CD4-positive, alpha-beta T cell (primary cell): ENCODE results near the gene NCK2. TPM values are rescaled to one million over a fixed set of nuclear protein-coding genes. Genes with fewer than 3 reads are reported as not detected.
A peak's percentile ranks its signal among the peaks of the same experiment; 100 is the strongest.
"Not testable (repeated sequence)": the region's sequence is repeated elsewhere in the genome, so short reads cannot be mapped to it uniquely, and the experiment has no call there.

ENCODE experiments used
- ATAC-seq: fragments of 200-7000 bp; cut with Tn5 transposase; one replicate; pipeline ENCODE4 v1.10.0; 2022; ENCODE audit warnings: mild to moderate bottlenecking; ENCODE audit not compliant: poor library complexity
- CTCF ChIA-PET: fragments of 350-600 bp; sonication (Branson Sonifier 250); formaldehyde crosslinking; loops from one replicate; lab custom pipeline; 2021; ENCODE audit warnings: antibody characterized with exemption, inconsistent platforms; lab: Charles Lee
- POLR2A ChIA-PET: fragments of 350-600 bp; sonication (Branson Sonifier 250); formaldehyde crosslinking; loops from one replicate; lab custom pipeline; 2021; ENCODE audit warnings: antibody characterized with exemption, inconsistent platforms; lab: Charles Lee
- DNase-seq, 14 experiments: peaks; one replicate each; pipeline ENCODE4 v3.0.0-alpha.2; 2013 to 2020; ENCODE audit warnings: mixed read lengths in 2 of 14
- H3K27ac ChIP-seq, 2 donors: one replicate each; pipeline versions ENCODE4 v1.5.1 to v1.7.0; 2013; ENCODE audit warnings: low read length in 2 of 2, low read depth in 1 of 2, mild to moderate bottlenecking in 1 of 2
- H3K27me3 ChIP-seq, 2 experiments: 1 replicate in 1 of 2; 2 replicates in 1 of 2; pipeline versions ENCODE4 v1.6.1 to v1.7.0; 2013; ENCODE audit warnings: low read length in 2 of 2, control low read depth in 1 of 2, mild to moderate bottlenecking in 1 of 2, moderate library complexity in 1 of 2; ENCODE audit not compliant: insufficient read depth in 2 of 2, control insufficient read depth in 1 of 2
- H3K36me3 ChIP-seq: one replicate; pipeline ENCODE4 v1.6.1; 2013; ENCODE audit warnings: low read length, control low read depth; ENCODE audit not compliant: insufficient read depth
- H3K4me1 ChIP-seq: one replicate; pipeline ENCODE4 v1.6.1; 2013; ENCODE audit warnings: low read length, control low read depth; ENCODE audit not compliant: insufficient read depth
- H3K4me3 ChIP-seq: one replicate; pipeline ENCODE4 v1.5.1; 2013; ENCODE audit warnings: mild to moderate bottlenecking, low read length, moderate library complexity
- H3K9me3 ChIP-seq, 2 experiments: 1 replicate in 1 of 2; 2 replicates in 1 of 2; pipeline versions ENCODE4 v1.6.1 to v1.7.0; 2013; ENCODE audit warnings: low read length in 2 of 2, mild to moderate bottlenecking in 2 of 2, control low read depth in 1 of 2, moderate library complexity in 1 of 2; ENCODE audit not compliant: control insufficient read depth in 1 of 2, insufficient read depth in 1 of 2
- H3K27ac Mint-ChIP-seq: one replicate; pipeline ENCODE4 v1.8.0; 2020; ENCODE audit warnings: mixed read lengths
- H3K27me3 Mint-ChIP-seq: one replicate; pipeline ENCODE4 v1.8.0; 2021; ENCODE audit warnings: mixed read lengths
- H3K36me3 Mint-ChIP-seq: one replicate; pipeline ENCODE4 v1.8.0; 2021; ENCODE audit warnings: low read depth, mixed read lengths
- H3K4me1 Mint-ChIP-seq: one replicate; pipeline ENCODE4 v1.8.0; 2021; ENCODE audit warnings: low read depth, mixed read lengths
- H3K4me3 Mint-ChIP-seq: one replicate; pipeline ENCODE4 v1.8.0; 2020; ENCODE audit warnings: mild to moderate bottlenecking, mixed read lengths
- H3K9me3 Mint-ChIP-seq: one replicate; pipeline ENCODE4 v1.8.0; 2020; ENCODE audit warnings: mixed read lengths
- CTCF ChIP-seq: fragments of 200-600 bp; IDR thresholded peaks from one replicate; pipeline ENCODE4 v1.8.0; 2022; ENCODE audit warnings: antibody characterized with exemption, mild to moderate bottlenecking
- intact Hi-C, 2 experiments: fragments of 100-400 bp; cut with DNase I in 1 of 2; cut with micrococcal nuclease in 1 of 2; formaldehyde crosslinking; loops; one replicate each; pipeline versions ENCODE4 v1.15.1 to v1.9.0; 2023 to 2025; cut with DNase I, micrococcal nuclease
- total RNA-seq, 174 experiments: library from RNA in 2 of 174; stranded (reverse) in 2 of 174; gene quantifications; one replicate each; pipeline ENCODE4 v1.2.3 and lab custom pipeline; 2021 to 2026

NCK2 gene
- total RNA-seq, 2 experiments from 2014 or later: 92.1 to 92.3 TPM

DNA sequence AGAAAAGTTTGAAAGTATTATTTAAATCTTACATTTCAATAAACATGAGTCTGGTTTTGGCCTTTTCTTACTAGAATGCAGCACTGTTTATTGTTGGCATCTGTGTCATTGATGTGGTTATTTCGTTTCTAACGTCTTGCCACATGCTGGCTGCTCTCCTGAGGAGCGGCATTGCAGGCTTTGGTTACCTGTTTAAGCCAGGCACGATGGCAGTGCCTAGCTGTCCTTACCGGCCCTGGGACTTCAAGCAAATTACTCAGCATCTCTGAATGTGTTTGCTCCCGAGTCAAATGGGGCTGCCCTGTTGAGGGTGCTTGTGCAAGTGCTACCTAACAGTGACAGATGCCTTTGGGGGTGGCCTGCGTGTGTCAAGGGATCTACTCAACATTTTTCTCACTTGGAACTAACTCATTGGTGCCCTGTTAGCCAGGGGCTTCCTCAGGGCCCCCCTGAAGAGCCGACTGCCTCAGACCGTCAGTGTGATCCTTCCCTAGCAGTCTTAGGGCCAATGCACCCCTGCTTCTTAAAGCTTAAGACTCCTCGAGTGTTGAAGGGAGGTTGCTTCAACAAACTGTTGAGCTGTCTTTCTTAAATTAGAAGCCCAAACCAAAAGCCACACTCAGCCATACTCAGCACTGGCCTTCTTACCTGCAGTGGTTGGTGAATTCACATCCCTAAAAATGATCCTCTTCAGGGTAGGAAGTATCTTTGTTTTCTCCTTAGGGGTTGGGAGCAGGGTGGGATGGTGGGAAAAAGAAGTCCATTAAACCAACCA, 151.5 kb downstream of the NCK2 start:
- Mint-ChIP-seq H3K9me3 (peaks cover 24% of the 10 kb centered on the region), H3K27ac (peak overlapping the region; percentile 94), H3K36me3 (peaks cover 85% of the 10 kb centered on the region), H3K27me3 (no peaks in the 10 kb centered on the region), H3K4me3 (peak overlapping the region; percentile 16), H3K4me1 (peaks cover 69% of the 10 kb centered on the region)
- intact Hi-C loops: no loop called here
- Histone ChIP-seq H3K4me3 (no peak overlapping the region), H3K27ac (peak overlapping the region in 1 of 2 donors; percentile 3), H3K9me3 (peaks cover 0 to 17% of the 10 kb centered on the region in 2 experiments), H3K4me1 (peaks cover 24% of the 10 kb centered on the region), H3K27me3 (no peaks in the 10 kb centered on the region), H3K36me3 (peaks cover 30% of the 10 kb centered on the region)
- no peak for TF ChIP-seq CTCF
- DNase-seq (peak in 8 of 14 experiments; percentile 18 to 71 (median 48)), ATAC-seq (peak; percentile 93)
- ChIA-PET POLR2A (interaction anchor here (0.7 to 1.1 kb wide), 4 partner anchors 33 to 158 kb away, joined by 3 read pairs; no protein-coding TSS in a partner anchor), CTCF (interaction anchor here (0.6 kb wide), 1 partner anchor 46 kb away, joined by 3 read pairs; no protein-coding TSS in a partner anchor)

DNA sequence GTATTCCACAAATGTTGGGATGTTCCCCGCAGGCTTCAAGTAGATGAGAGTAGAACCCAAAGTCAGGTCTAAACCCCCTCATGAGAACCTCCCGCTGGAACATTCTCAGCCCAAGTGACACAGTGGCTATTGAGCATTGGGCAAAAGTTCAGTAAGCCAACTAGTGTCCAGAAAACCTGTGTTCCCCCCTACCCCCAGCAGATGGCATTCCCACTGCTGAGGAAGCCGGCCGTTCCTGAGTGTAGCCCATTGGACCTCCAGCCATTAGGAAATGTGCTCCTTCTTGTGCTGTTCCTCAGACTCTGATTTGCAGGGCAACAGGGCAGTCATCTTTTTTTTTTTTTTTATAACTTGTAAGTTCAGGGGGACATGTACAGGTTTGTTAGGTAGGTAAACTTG, 152.1 kb downstream of the NCK2 start:
- no peak for TF ChIP-seq CTCF
- no peak overlapping the region for H3K4me3 Mint-ChIP-seq
- H3K9me3 Mint-ChIP-seq: peaks cover 24% of the 10 kb centered on the region
- peak overlapping the region; percentile 94 for H3K27ac Mint-ChIP-seq
- ChIA-PET POLR2A (interaction anchor here (1.0 to 1.1 kb wide), 3 partner anchors 33 to 158 kb away, joined by 3 read pairs; no protein-coding TSS in a partner anchor), CTCF (interaction anchor here (0.6 kb wide), 1 partner anchor 47 kb away, joined by 3 read pairs; no protein-coding TSS in a partner anchor)
- Histone ChIP-seq H3K4me1 (peaks cover 27% of the 10 kb centered on the region), H3K27ac (no peak overlapping the region), H3K4me3 (no peak overlapping the region), H3K27me3 (no peaks in the 10 kb centered on the region), H3K36me3 (peaks cover 30% of the 10 kb centered on the region), H3K9me3 (peaks cover 4 to 18% of the 10 kb centered on the region in 2 experiments)
- no peaks in the 10 kb centered on the region for H3K27me3 Mint-ChIP-seq
- peaks cover 89% of the 10 kb centered on the region for H3K36me3 Mint-ChIP-seq
- DNase-seq: no peak
- intact Hi-C loops: no loop called here
- H3K4me1 Mint-ChIP-seq: peaks cover 72% of the 10 kb centered on the region
- no peak for ATAC-seq

DNA sequence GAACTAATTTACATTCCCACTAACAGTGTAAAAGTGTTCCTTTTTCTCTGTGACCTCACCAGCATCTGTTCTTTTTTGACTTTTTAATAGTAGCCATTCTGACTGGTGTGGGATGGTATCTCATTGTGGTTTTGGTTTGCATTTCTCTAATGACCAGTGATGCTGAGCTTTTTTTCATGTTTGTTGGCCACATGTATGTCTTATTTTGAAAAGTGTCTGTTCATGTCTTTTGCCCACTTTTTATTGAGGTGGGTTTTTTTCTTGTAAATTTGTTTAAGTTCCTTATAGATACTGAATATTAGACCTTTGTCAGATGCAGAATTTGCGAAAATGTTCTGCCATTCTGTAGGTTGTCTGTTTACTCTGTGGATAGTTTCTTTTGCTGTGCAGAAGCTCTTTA, 153.0 kb downstream of the NCK2 start:
- H3K27me3 ChIP-seq, H3K27ac ChIP-seq, H3K4me3 ChIP-seq, DNase-seq, CTCF ChIA-PET, H3K27me3 Mint-ChIP-seq, H3K4me3 Mint-ChIP-seq, ATAC-seq, intact Hi-C loops: not testable (repeated sequence)
- Histone ChIP-seq H3K9me3 (peaks cover 8 to 18% of the 10 kb centered on the region in 2 experiments), H3K4me1 (peaks cover 36% of the 10 kb centered on the region), H3K36me3 (peaks cover 27% of the 10 kb centered on the region)
- Mint-ChIP-seq H3K27ac (peak overlapping the region; percentile 58), H3K36me3 (peaks cover 88% of the 10 kb centered on the region), H3K9me3 (peaks cover 24% of the 10 kb centered on the region), H3K4me1 (peaks cover 80% of the 10 kb centered on the region)
- POLR2A ChIA-PET: interaction anchor here (1.4 kb wide), 1 partner anchor 12 kb away, joined by 3 read pairs; no protein-coding TSS in a partner anchor
